Panc1 (cell line): ENCODE data around the gene ARHGAP45. TPM values are rescaled to one million over a fixed set of nuclear protein-coding genes. Genes with fewer than 3 reads are reported as not detected.
A peak's percentile ranks its signal among the peaks of the same experiment; 100 is the strongest.

Experiments
- ATAC-seq: fragments of 200-7000 bp; cut with Tn5 transposase; 2 replicates; pipeline ENCODE4 v1.9.1; 2020; ENCODE audit warnings: mild to moderate bottlenecking, moderate library complexity
- BruUV-seq: library from RNA; stranded (reverse); fragments of 400-500 nt; replicated peaks from 2 replicates; lab custom pipeline; 2021; lab: Mats Ljungman, UMichigan
- CTCF ChIA-PET: fragments of 300-600 bp; sonication (Branson Sonifier 250); formaldehyde crosslinking; loops from one replicate; lab custom pipeline; 2022; ENCODE audit warnings: antibody characterized with exemption; lab: Charles Lee
- POLR2A ChIA-PET: fragments of 300-600 bp; sonication (Branson Sonifier 250); formaldehyde crosslinking; loops from one replicate; lab custom pipeline; 2022; ENCODE audit warnings: antibody characterized with exemption; lab: Charles Lee
- DNase-seq: peaks from one replicate; pipeline ENCODE4 v3.0.0-alpha.2; 2010; ENCODE audit warnings: low read depth, low spot score
- H3K27ac ChIP-seq: 2 replicates; pipeline ENCODE4 v1.5.1; 2011; ENCODE audit warnings: mild to moderate bottlenecking, low read length, inconsistent platforms
- H3K27me3 ChIP-seq: fragments of 200-500 bp; sonication (Bioruptor generic); 2 replicates; pipeline ENCODE4 v1.6.0; 2014; ENCODE audit warnings: low read length, inconsistent platforms; ENCODE audit not compliant: control insufficient read depth, insufficient read depth
- H3K36me3 ChIP-seq: fragments of 200-500 bp; sonication (Bioruptor generic); 2 replicates; pipeline ENCODE4 v1.5.1; 2014; ENCODE audit warnings: inconsistent platforms, mild to moderate bottlenecking, low read length, moderate library complexity; ENCODE audit not compliant: control insufficient read depth, insufficient read depth
- H3K4me1 ChIP-seq: 2 replicates; pipeline ENCODE4 v1.5.1; 2011; ENCODE audit warnings: inconsistent platforms, mild to moderate bottlenecking, low read length, moderate library complexity; ENCODE audit not compliant: control insufficient read depth, insufficient read depth
- H3K4me3 ChIP-seq, 2 experiments: 2 replicates each; pipeline ENCODE4 v1.5.1; 2011 to 2012; ENCODE audit warnings: low read depth in 2 of 2, low read length in 2 of 2, mild to moderate bottlenecking in 2 of 2, inconsistent platforms in 1 of 2, moderate library complexity in 1 of 2
- H3K9me3 ChIP-seq: fragments of 200-500 bp; sonication (Bioruptor generic); 2 replicates; pipeline ENCODE4 v1.5.1; 2014; ENCODE audit warnings: low read depth, mild to moderate bottlenecking, inconsistent platforms, low read length, moderate library complexity; ENCODE audit not compliant: control insufficient read depth, insufficient read depth
- POLR2AphosphoS5 ChIP-seq: IDR thresholded peaks from 2 replicates; pipeline ENCODE4 v1.6.1; 2012; ENCODE audit warnings: mild to moderate bottlenecking, low read depth, low read length, moderate library complexity
- SIN3A ChIP-seq: IDR thresholded peaks from 2 replicates; pipeline ENCODE4 v1.6.1; 2012; ENCODE audit warnings: low read depth, mild to moderate bottlenecking, low read length, moderate library complexity, borderline replicate concordance; ENCODE audit not compliant: insufficient read depth
- TCF7L2 ChIP-seq: IDR thresholded peaks from 2 replicates; pipeline ENCODE4 v1.6.1; 2011; ENCODE audit warnings: mild to moderate bottlenecking, low read depth, low read length, inconsistent platforms
- in situ Hi-C: cut with HindIII; loops from 2 replicates; pipeline ENCODE4 v1.10.0; 2016; ENCODE audit warnings: low sequenced_read_pairs, low pct_unique_long_range_greater_than_20kb
- intact Hi-C: fragments of 100-400 bp; cut with micrococcal nuclease; formaldehyde crosslinking; loops from one replicate; pipeline ENCODE4 v1.10.0; 2022; ENCODE audit not compliant: unreplicated experiment
- total RNA-seq: library from RNA; stranded (reverse); gene quantifications from one replicate; pipeline ENCODE4 v1.2.1, GENCODE V29; 2021; ENCODE audit not compliant: unreplicated experiment
- TF ChIP-seq, protein P1 (sequence below): fragments of 450-650 bp; IDR thresholded peaks from 2 replicates; pipeline ENCODE4 v1.5.1; 2017; ENCODE audit warnings: mild to moderate bottlenecking
- TF ChIP-seq, protein P2 (sequence below), 2 experiments: IDR thresholded peaks; 2 replicates each; pipeline ENCODE4 v1.6.1; 2011 to 2012; ENCODE audit warnings: low read depth in 2 of 2, control low read depth in 1 of 2, low read length in 1 of 2, mild to moderate bottlenecking in 1 of 2, moderate library complexity in 1 of 2; ENCODE audit not compliant: insufficient read depth in 1 of 2

The ARHGAP45 gene
- total RNA-seq, 1 experiment from 2014 or later = 27.8 TPM

DNA sequence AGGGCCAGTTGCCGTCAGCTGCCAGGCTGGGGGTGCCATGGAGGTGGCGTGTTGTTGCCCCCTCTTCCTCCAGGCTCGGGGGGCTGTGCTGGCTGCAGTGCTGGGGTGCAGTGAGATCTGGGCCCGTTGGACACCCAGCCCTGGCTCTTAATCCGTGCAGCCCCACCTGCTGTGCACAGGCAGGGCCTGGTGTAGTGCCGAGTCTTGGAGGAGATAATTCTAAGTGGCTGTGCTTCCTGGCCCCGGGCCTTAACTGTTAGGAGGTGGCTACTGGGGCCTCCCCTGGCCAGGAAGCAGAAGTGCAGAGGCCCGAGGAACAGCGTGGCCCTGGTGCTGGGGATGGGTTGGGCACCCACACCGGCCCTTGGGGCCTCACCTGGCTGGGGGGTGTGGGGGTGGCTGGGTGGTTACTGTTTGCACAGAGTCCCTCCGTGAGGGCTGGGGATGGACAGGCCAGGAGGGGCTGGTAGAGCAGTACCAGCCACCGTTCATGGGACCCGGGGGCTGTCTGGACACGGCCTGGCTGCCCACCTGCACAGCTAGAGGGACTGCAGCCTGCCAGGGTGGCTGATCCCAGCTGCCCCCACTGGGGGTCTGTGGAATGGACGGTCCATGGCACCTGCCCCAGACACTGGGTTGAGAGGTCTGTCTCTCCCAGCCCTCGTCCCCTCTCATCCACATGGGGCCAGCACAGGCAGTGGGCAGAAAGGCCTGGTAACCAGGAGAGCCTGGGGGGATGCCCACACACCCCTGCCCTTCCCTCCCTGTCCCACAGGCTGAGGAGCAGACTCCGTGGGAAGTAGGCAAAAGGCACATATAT, 40.1 kb downstream of the ARHGAP45 start:
- CTCF ChIA-PET = interaction anchor here (0.5 kb wide), 1 partner anchor 138 kb away, joined by 3 read pairs; no protein-coding TSS in a partner anchor
- Histone ChIP-seq H3K27me3 (no peaks in the 10 kb centered on the region), H3K9me3 (no peaks in the 10 kb centered on the region), H3K4me3 (no peak overlapping the region; a peak in 1 of 4 replicates), H3K36me3 (no peaks in the 10 kb centered on the region; the same call in 1 of the 2 replicates), H3K4me1 (peaks cover 38% of the 10 kb centered on the region), H3K27ac (peak overlapping the region; percentile 83)
- intact Hi-C loops (no loop called here), in situ Hi-C loops (no loop called here)
- no TSS peak for BruUV-seq
- no peak for DNase-seq
- ATAC-seq = peak; percentile 39
- TF ChIP-seq POLR2AphosphoS5 = no peak
- TF ChIP-seq, protein P1, sequence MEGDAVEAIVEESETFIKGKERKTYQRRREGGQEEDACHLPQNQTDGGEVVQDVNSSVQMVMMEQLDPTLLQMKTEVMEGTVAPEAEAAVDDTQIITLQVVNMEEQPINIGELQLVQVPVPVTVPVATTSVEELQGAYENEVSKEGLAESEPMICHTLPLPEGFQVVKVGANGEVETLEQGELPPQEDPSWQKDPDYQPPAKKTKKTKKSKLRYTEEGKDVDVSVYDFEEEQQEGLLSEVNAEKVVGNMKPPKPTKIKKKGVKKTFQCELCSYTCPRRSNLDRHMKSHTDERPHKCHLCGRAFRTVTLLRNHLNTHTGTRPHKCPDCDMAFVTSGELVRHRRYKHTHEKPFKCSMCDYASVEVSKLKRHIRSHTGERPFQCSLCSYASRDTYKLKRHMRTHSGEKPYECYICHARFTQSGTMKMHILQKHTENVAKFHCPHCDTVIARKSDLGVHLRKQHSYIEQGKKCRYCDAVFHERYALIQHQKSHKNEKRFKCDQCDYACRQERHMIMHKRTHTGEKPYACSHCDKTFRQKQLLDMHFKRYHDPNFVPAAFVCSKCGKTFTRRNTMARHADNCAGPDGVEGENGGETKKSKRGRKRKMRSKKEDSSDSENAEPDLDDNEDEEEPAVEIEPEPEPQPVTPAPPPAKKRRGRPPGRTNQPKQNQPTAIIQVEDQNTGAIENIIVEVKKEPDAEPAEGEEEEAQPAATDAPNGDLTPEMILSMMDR = peak; percentile 60
- POLR2A ChIA-PET = interaction anchor here (0.6 kb wide), 1 partner anchor 65 kb away, joined by 4 read pairs; no protein-coding TSS in a partner anchor

DNA sequence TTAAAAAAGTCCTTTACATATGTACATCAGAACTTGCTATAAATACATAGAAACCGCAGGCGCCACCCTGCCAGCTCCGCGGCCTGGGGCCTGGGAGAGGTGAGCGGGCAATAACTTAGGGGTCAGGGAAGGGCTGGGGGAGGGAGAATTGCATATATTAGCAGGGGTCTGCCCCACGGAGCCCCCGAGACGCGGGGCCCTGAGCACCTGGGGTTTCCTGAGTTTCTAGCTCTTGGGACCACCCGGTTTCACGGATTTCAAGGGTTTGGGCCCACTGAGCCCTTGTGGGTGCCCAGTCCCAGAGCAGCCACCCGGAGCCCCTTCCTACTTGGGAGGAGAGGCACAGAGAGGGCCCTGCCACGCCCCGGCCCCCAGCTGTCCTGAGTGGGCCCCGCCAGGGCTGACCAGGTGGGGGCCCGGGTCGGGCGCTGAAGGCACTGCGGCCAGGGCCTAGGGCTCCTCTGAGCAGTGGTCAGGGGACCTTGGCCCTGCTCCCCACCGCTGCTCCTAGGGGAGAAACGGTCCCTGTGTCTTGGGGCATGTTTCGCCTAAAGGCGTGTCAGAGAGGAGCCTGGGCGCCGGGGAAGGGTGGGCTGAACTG, 40.8 kb downstream of the ARHGAP45 start:
- H3K27ac ChIP-seq = peak overlapping the region; percentile 83
- ChIA-PET POLR2A (interaction anchor here (0.6 kb wide), 2 partner anchors 65 to 85 kb away, joined by 4 read pairs; no protein-coding TSS in a partner anchor), CTCF (no interaction called here)
- in situ Hi-C loops (no loop called here), intact Hi-C loops (no loop called here)
- ATAC-seq (peak; percentile 9), DNase-seq (no peak)
- no peaks in the 10 kb centered on the region for H3K9me3 ChIP-seq
- no TSS peak for BruUV-seq
- H3K4me3 ChIP-seq = no peak overlapping the region
- peaks cover 34% of the 10 kb centered on the region for H3K4me1 ChIP-seq
- TF ChIP-seq, protein P2, sequence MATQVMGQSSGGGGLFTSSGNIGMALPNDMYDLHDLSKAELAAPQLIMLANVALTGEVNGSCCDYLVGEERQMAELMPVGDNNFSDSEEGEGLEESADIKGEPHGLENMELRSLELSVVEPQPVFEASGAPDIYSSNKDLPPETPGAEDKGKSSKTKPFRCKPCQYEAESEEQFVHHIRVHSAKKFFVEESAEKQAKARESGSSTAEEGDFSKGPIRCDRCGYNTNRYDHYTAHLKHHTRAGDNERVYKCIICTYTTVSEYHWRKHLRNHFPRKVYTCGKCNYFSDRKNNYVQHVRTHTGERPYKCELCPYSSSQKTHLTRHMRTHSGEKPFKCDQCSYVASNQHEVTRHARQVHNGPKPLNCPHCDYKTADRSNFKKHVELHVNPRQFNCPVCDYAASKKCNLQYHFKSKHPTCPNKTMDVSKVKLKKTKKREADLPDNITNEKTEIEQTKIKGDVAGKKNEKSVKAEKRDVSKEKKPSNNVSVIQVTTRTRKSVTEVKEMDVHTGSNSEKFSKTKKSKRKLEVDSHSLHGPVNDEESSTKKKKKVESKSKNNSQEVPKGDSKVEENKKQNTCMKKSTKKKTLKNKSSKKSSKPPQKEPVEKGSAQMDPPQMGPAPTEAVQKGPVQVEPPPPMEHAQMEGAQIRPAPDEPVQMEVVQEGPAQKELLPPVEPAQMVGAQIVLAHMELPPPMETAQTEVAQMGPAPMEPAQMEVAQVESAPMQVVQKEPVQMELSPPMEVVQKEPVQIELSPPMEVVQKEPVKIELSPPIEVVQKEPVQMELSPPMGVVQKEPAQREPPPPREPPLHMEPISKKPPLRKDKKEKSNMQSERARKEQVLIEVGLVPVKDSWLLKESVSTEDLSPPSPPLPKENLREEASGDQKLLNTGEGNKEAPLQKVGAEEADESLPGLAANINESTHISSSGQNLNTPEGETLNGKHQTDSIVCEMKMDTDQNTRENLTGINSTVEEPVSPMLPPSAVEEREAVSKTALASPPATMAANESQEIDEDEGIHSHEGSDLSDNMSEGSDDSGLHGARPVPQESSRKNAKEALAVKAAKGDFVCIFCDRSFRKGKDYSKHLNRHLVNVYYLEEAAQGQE (IDR thresholded peaks at IDR 0.05; ENCODE audit: insufficient read depth in 1 of 2, low read depth in 2 of 2, low read length in 1 of 2) = no peak
- TF ChIP-seq TCF7L2 = 0 out of 2 replicates have a peak, but pooled peaks have one; percentile 9
- TF ChIP-seq POLR2AphosphoS5 = peak; percentile 61
- no peak for TF ChIP-seq SIN3A
- TF ChIP-seq, protein P1 = no peak
- no peaks in the 10 kb centered on the region for H3K27me3 ChIP-seq
- no peaks in the 10 kb centered on the region; the same call in 1 of the 2 replicates for H3K36me3 ChIP-seq
